NB4 (cell line): ENCODE measurements around the gene PITRM1.

Experiments used
- MYC ChIP-seq: IDR thresholded peaks from 2 replicates; pipeline ENCODE4 v1.6.1; 2011; ENCODE audit warnings: low read depth, low read length
- TF ChIP-seq, protein P1 (sequence below): IDR thresholded peaks from one replicate; pipeline ENCODE4 v1.5.1; 2012; ENCODE audit warnings: low read depth, low read length

DNA sequence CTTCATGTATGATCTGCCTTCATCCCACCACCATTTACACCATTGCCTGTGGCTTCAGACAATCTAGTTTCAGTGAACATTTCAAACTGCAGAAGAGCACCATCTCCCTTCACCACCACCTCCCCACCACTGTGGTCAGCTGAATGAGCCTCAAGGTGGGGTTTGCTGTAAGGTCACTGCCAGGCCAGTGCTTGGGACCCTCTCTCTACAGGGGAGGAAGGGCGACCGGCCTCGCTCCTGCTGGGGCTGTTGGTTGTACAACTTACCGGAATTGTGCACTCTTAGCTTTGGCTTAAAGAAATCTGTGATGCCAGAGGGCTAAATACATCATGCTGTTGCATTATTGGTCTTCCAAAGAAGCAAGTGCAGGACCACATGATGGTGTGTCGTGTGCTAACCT is 78.6 kb downstream of the PITRM1 start:
- TF ChIP-seq, protein P1, sequence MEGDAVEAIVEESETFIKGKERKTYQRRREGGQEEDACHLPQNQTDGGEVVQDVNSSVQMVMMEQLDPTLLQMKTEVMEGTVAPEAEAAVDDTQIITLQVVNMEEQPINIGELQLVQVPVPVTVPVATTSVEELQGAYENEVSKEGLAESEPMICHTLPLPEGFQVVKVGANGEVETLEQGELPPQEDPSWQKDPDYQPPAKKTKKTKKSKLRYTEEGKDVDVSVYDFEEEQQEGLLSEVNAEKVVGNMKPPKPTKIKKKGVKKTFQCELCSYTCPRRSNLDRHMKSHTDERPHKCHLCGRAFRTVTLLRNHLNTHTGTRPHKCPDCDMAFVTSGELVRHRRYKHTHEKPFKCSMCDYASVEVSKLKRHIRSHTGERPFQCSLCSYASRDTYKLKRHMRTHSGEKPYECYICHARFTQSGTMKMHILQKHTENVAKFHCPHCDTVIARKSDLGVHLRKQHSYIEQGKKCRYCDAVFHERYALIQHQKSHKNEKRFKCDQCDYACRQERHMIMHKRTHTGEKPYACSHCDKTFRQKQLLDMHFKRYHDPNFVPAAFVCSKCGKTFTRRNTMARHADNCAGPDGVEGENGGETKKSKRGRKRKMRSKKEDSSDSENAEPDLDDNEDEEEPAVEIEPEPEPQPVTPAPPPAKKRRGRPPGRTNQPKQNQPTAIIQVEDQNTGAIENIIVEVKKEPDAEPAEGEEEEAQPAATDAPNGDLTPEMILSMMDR, result no peak
- TF ChIP-seq MYC, result no peak
